ENCODE measurements around the gene TMC1. TPM values are rescaled to one million over a fixed set of nuclear protein-coding genes. Genes with fewer than 3 reads are reported as not detected.

Gene TMC1
- total and polyA plus RNA-seq, 4 experiments from 2014 or later, result not detected

- peaks cover 0 to 6% (median 2%) of the 10 kb centered on the region in 8 donors for H3K9me3 Mint-ChIP-seq
- no peaks in the 10 kb centered on the region for H3K4me1 Mint-ChIP-seq
- no peak for DNase-seq
- Histone ChIP-seq H3K9me3 (ENCODE audit: control insufficient read depth in 1 of 2, low read length in 2 of 2) (no peaks in the 10 kb centered on the region), H3K4me1 (ENCODE audit: insufficient read depth, low read length) (no peaks in the 10 kb centered on the region), H3K27ac (ENCODE audit: low read depth, low read length) (no peak overlapping the region), H3K4me3 (ENCODE audit: low read length in 2 of 2) (no peak overlapping the region), H3K27me3 (ENCODE audit: insufficient read depth, low read length) (no peaks in the 10 kb centered on the region), H3K36me3 (ENCODE audit: insufficient read depth, low read length) (no peaks in the 10 kb centered on the region)
- H3K27ac Mint-ChIP-seq, result no peak overlapping the region
- H3K4me3 Mint-ChIP-seq, result no peak overlapping the region
- intact Hi-C loops (cut with micrococcal nuclease), result no loop called here
- CTCF ChIA-PET (ENCODE audit: partially characterized antibody), result no interaction called here
- no peaks in the 10 kb centered on the region for H3K27me3 Mint-ChIP-seq
- POLR2A ChIA-PET (ENCODE audit: partially characterized antibody), result no interaction called here
- peaks cover 0 to 3% of the 10 kb centered on the region in 2 donors for H3K36me3 Mint-ChIP-seq
Observed at GRCh38 chr9:72565535-72565934, 44.1 kb downstream of the TMC1 start.

GRCh38 chr9:72574156-72574810, 52.9 kb downstream of the TMC1 start:
- Mint-ChIP-seq H3K27ac (no peak overlapping the region), H3K4me1 (peaks cover 0 to 5% (median 2%) of the 10 kb centered on the region in 4 donors), H3K4me3 (no peak overlapping the region), H3K27me3 (no peaks in the 10 kb centered on the region), H3K36me3 (no peaks in the 10 kb centered on the region), H3K9me3 (no peaks in the 10 kb centered on the region)
- DNase-seq, result no peak
- Histone ChIP-seq H3K27me3 (ENCODE audit: insufficient read depth, low read length) (no peaks in the 10 kb centered on the region), H3K4me3 (ENCODE audit: low read length in 2 of 2) (no peak overlapping the region), H3K27ac (ENCODE audit: low read depth, low read length) (no peak overlapping the region), H3K4me1 (ENCODE audit: insufficient read depth, low read length) (no peaks in the 10 kb centered on the region), H3K9me3 (ENCODE audit: control insufficient read depth in 1 of 2, low read length in 2 of 2) (no peaks in the 10 kb centered on the region), H3K36me3 (ENCODE audit: insufficient read depth, low read length) (no peaks in the 10 kb centered on the region)
- intact Hi-C loops (cut with micrococcal nuclease), result no loop called here
- ChIA-PET CTCF (ENCODE audit: partially characterized antibody) (interaction anchor here (1.8 kb wide), 1 partner anchor 18 kb away, joined by 6 read pairs; no protein-coding TSS in a partner anchor), POLR2A (ENCODE audit: partially characterized antibody) (no interaction called here)

GRCh38 chr9:72575666-72576065, 54.3 kb downstream of the TMC1 start:
- Histone ChIP-seq H3K27me3 (ENCODE audit: insufficient read depth, low read length) (no peaks in the 10 kb centered on the region), H3K4me1 (ENCODE audit: insufficient read depth, low read length) (no peaks in the 10 kb centered on the region), H3K9me3 (ENCODE audit: control insufficient read depth in 1 of 2, low read length in 2 of 2) (no peaks in the 10 kb centered on the region), H3K27ac (ENCODE audit: low read depth, low read length) (no peak overlapping the region), H3K4me3 (ENCODE audit: low read length in 2 of 2) (no peak overlapping the region), H3K36me3 (ENCODE audit: insufficient read depth, low read length) (no peaks in the 10 kb centered on the region)
- POLR2A ChIA-PET (ENCODE audit: partially characterized antibody), result no interaction called here
- peaks cover 0 to 5% (median 2%) of the 10 kb centered on the region in 4 donors for H3K4me1 Mint-ChIP-seq
- CTCF ChIA-PET (ENCODE audit: partially characterized antibody), result interaction anchor here (1.1 to 1.8 kb wide), 2 partner anchors 14 to 17 kb away, joined by 3 to 4 read pairs; no protein-coding TSS in a partner anchor
- no peaks in the 10 kb centered on the region for H3K9me3 Mint-ChIP-seq
- no peak overlapping the region for H3K4me3 Mint-ChIP-seq
- no peak overlapping the region for H3K27ac Mint-ChIP-seq
- no peaks in the 10 kb centered on the region for H3K27me3 Mint-ChIP-seq
- no peak for DNase-seq
- intact Hi-C loops (cut with micrococcal nuclease), result no loop called here
- H3K36me3 Mint-ChIP-seq, result no peaks in the 10 kb centered on the region

GRCh38 chr9:72576087-72576486, 54.7 kb downstream of the TMC1 start:
- ChIA-PET POLR2A (ENCODE audit: partially characterized antibody) (no interaction called here), CTCF (ENCODE audit: partially characterized antibody) (interaction anchor here (1.1 to 1.8 kb wide), 2 partner anchors 14 to 16 kb away, joined by 3 to 4 read pairs; no protein-coding TSS in a partner anchor)
- no peaks in the 10 kb centered on the region for H3K4me1 ChIP-seq (ENCODE audit: insufficient read depth, low read length)
- H3K4me3 Mint-ChIP-seq, result no peak overlapping the region
- intact Hi-C loops (cut with micrococcal nuclease), result no loop called here
- no peaks in the 10 kb centered on the region for H3K27me3 Mint-ChIP-seq
- no peak for DNase-seq
- no peaks in the 10 kb centered on the region for H3K36me3 Mint-ChIP-seq
- H3K4me3 ChIP-seq (ENCODE audit: low read length in 2 of 2), result no peak overlapping the region
- H3K27ac ChIP-seq (ENCODE audit: low read depth, low read length), result no peak overlapping the region
- peak overlapping the region in 1 of 7 donors; percentile 44 for H3K27ac Mint-ChIP-seq
- peaks cover 0 to 5% (median 2%) of the 10 kb centered on the region in 4 donors for H3K4me1 Mint-ChIP-seq
- no peaks in the 10 kb centered on the region for H3K9me3 Mint-ChIP-seq
- no peaks in the 10 kb centered on the region for H3K36me3 ChIP-seq (ENCODE audit: insufficient read depth, low read length)
- no peaks in the 10 kb centered on the region for H3K27me3 ChIP-seq (ENCODE audit: insufficient read depth, low read length)
- no peaks in the 10 kb centered on the region for H3K9me3 ChIP-seq (ENCODE audit: control insufficient read depth in 1 of 2, low read length in 2 of 2)

GRCh38 chr9:72577212-72577753, 55.9 kb downstream of the TMC1 start:
- H3K36me3 Mint-ChIP-seq, result no peaks in the 10 kb centered on the region
- peak overlapping the region in 1 of 7 donors; percentile 50 for H3K27ac Mint-ChIP-seq
- Histone ChIP-seq H3K36me3 (ENCODE audit: insufficient read depth, low read length) (no peaks in the 10 kb centered on the region), H3K9me3 (ENCODE audit: control insufficient read depth in 1 of 2, low read length in 2 of 2) (no peaks in the 10 kb centered on the region), H3K4me3 (ENCODE audit: low read length in 2 of 2) (no peak overlapping the region), H3K27ac (ENCODE audit: low read depth, low read length) (no peak overlapping the region), H3K4me1 (ENCODE audit: insufficient read depth, low read length) (no peaks in the 10 kb centered on the region), H3K27me3 (ENCODE audit: insufficient read depth, low read length) (no peaks in the 10 kb centered on the region)
- no peaks in the 10 kb centered on the region for H3K27me3 Mint-ChIP-seq
- ChIA-PET POLR2A (ENCODE audit: partially characterized antibody) (no interaction called here), CTCF (ENCODE audit: partially characterized antibody) (interaction anchor here (1.5 kb wide), 1 partner anchor 9 kb away, joined by 3 read pairs; no protein-coding TSS in a partner anchor)
- H3K9me3 Mint-ChIP-seq, result no peaks in the 10 kb centered on the region
- no peak for DNase-seq
- intact Hi-C loops (cut with micrococcal nuclease), result no loop called here
- H3K4me1 Mint-ChIP-seq, result peaks cover 0 to 7% (median 4%) of the 10 kb centered on the region in 4 donors
- H3K4me3 Mint-ChIP-seq, result no peak overlapping the region

GRCh38 chr9:72579190-72579589, 57.8 kb downstream of the TMC1 start:
- Mint-ChIP-seq H3K27me3 (no peaks in the 10 kb centered on the region), H3K4me1 (peaks cover 0 to 12% (median 4%) of the 10 kb centered on the region in 4 donors), H3K27ac (peak overlapping the region in 1 of 7 donors; percentile 31), H3K9me3 (no peaks in the 10 kb centered on the region), H3K4me3 (no peak overlapping the region), H3K36me3 (no peaks in the 10 kb centered on the region)
- Histone ChIP-seq H3K9me3 (ENCODE audit: control insufficient read depth in 1 of 2, low read length in 2 of 2) (no peaks in the 10 kb centered on the region), H3K4me1 (ENCODE audit: insufficient read depth, low read length) (no peaks in the 10 kb centered on the region), H3K36me3 (ENCODE audit: insufficient read depth, low read length) (no peaks in the 10 kb centered on the region), H3K27ac (ENCODE audit: low read depth, low read length) (no peak overlapping the region), H3K27me3 (ENCODE audit: insufficient read depth, low read length) (no peaks in the 10 kb centered on the region), H3K4me3 (ENCODE audit: low read length in 2 of 2) (no peak overlapping the region)
- CTCF ChIA-PET (ENCODE audit: partially characterized antibody), result interaction anchor here (1.4 kb wide), 1 partner anchor 11 kb away, joined by 4 read pairs; no protein-coding TSS in a partner anchor
- intact Hi-C loops (cut with micrococcal nuclease), result no loop called here
- DNase-seq, result no peak
- POLR2A ChIA-PET (ENCODE audit: partially characterized antibody), result no interaction called here

GRCh38 chr9:72579880-72580550, 58.6 kb downstream of the TMC1 start:
- H3K27ac ChIP-seq (ENCODE audit: low read depth, low read length), result no peak overlapping the region
- Mint-ChIP-seq H3K27me3 (no peaks in the 10 kb centered on the region), H3K4me3 (no peak overlapping the region), H3K9me3 (no peaks in the 10 kb centered on the region), H3K27ac (no peak overlapping the region), H3K4me1 (peaks cover 0 to 13% (median 0%) of the 10 kb centered on the region in 4 donors), H3K36me3 (no peaks in the 10 kb centered on the region)
- ChIA-PET CTCF (ENCODE audit: partially characterized antibody) (interaction anchor here (1.9 kb wide), 1 partner anchor 299 kb away, joined by 7 read pairs; no protein-coding TSS in a partner anchor), POLR2A (ENCODE audit: partially characterized antibody) (no interaction called here)
- no peak overlapping the region for H3K4me3 ChIP-seq (ENCODE audit: low read length in 2 of 2)
- intact Hi-C loops (cut with micrococcal nuclease), result no loop called here
- DNase-seq, result no peak
- no peaks in the 10 kb centered on the region for H3K9me3 ChIP-seq (ENCODE audit: control insufficient read depth in 1 of 2, low read length in 2 of 2)
- no peaks in the 10 kb centered on the region for H3K36me3 ChIP-seq (ENCODE audit: insufficient read depth, low read length)
- H3K27me3 ChIP-seq (ENCODE audit: insufficient read depth, low read length), result no peaks in the 10 kb centered on the region
- no peaks in the 10 kb centered on the region for H3K4me1 ChIP-seq (ENCODE audit: insufficient read depth, low read length)

Data from CD4-positive, alpha-beta memory T cell (primary cell).